Stimulated activated CD4-positive, alpha-beta T cell treated with anti-CD3 and anti-CD28 coated beads, Interleukin-15, amount 100 ng/mL, for 1 hour (primary cell): ENCODE measurements around the gene IQGAP3.
"Not testable (repeated sequence)": the region's sequence is repeated elsewhere in the genome, so short reads cannot be mapped to it uniquely, and the experiment has no call there.

Experiments
- DNase-seq, 2 donors: peaks; one replicate each; pipeline ENCODE4 v3.0.0-alpha.2; 2020; ENCODE audit warnings: low read depth in 1 of 2, low spot score in 1 of 2

The IQGAP3 gene

DNA sequence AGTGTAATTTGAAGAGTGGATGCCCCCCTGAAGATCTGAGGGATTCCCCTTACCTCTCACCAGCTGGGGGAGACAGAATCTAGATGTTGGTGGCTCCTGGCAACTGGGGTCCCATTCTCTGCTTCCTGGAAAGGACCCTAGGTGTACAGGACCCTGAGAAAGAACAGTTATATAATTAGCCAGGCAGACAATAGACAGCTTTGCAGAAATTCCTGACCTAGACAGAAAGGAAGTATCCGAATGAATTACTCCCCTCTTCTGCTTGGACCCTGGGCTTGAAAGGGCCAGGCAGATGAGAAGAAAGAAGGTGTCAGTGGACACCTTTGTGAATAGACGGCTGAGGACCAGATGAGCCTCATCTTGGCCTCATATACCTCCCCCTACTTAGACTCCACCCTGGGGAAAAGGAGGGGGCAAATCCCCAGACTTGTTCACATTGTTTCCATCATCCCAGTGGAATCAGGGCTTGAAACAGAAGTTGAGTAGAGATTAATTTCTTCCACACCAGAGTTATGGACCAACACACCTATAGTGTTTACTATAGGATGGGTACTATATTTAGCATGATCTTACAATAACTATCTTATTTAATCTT, 1.8 kb upstream of the IQGAP3 start:
- DNase-seq = no peak

DNA sequence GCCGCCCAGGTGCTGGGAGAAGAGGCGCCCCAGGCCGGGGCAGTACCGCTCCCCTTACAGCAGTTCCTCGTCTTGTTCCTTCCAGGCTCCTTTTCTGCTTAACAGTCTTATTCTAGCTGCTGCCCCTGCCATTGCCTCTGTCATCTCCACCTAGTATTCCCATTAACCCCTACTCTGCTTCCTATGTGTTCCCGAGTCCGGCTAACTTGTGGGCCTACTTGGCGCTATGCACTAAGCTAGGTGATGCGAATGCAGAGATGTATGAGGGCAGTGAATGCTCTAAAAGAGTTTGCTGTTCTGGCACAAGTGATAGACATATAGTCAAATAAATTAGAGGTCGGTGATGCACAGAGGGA, 276 bp upstream of the IQGAP3 start:
- no peak for DNase-seq

GRCh38 chr1:156571261-156571852, 1.0 kb downstream of the IQGAP3 start:
- no peak for DNase-seq

GRCh38 chr1:156566436-156566835, 5.9 kb downstream of the IQGAP3 start:
- DNase-seq = no peak

- DNase-seq = no peak
Measured at GRCh38 chr1:156565519-156565918, 6.8 kb downstream of the IQGAP3 start.

- no peak for DNase-seq
Measured at GRCh38 chr1:156560585-156561163, 11.7 kb downstream of the IQGAP3 start.

DNA sequence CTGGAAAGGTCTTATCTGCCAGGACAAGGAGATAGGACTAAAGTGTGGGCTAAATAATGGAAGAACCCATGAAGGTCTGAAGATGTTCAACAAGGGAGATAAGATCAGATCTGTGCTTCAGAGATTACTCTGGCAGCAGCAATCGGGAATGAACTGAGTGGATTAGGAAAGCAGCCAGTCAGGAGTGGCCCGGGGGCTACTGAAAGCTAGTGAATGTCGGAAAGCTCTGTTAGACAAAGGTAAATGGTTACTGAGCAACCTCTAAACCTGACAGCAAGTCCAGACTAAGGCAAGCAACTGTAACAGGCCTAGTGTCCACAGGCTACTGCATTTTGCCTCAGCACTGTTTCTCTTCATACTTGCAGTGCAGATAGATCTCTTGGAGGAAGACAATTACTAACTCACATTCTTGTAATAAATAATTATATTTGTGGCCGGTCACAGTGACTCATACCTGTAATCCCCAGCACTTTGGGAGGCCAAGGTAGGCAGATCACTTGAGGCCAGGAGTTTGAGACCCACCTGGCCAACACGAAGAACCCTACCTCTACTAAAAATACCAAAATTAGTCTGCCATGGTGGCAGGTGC, 12.5 kb downstream of the IQGAP3 start:
- no peak for DNase-seq

- DNase-seq = no peak
Measured at GRCh38 chr1:156559086-156559796, 13.1 kb downstream of the IQGAP3 start.

GRCh38 chr1:156556354-156556753, 16.0 kb downstream of the IQGAP3 start:
- DNase-seq = no peak

DNA sequence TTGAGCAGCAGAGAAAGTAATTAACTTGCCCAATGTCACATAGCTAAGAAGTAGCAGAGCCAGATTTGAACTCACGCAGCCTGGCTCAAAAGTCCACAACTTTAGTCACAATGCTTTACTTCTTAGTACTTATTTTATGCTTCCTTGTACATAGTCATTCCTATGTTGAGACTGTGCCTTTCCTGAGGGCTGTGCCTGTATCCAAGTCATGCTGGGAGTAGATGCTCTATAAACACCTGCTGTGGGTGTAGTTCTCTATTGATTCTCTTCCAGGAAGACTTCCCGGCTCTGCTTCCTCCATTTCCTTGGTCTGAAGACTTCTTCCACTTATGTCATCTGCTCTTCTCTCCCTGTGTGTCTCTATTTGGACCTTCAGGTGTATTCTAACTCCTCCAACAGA, 16.6 kb downstream of the IQGAP3 start:
- no peak for DNase-seq

DNA sequence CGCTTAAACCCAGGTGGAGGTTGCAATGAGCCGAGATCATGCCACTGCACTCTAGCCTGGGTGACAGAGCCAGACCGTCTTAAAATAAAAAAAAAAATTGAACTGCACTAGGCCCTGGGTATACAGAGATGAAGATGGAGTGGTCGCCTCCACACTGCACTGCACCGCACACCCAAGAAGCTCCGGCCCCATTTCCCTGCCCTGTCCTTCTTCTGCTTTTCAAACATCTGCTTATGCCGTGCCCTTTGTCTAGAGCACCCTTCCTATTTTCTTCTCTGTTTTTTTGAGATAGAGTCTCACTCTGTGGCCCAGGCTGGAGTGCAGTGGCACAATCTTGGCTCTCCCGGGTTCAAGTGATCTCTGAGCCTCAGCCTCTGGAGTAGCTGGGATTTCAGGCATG, 17.4 kb downstream of the IQGAP3 start:
- DNase-seq = no peak

DNA sequence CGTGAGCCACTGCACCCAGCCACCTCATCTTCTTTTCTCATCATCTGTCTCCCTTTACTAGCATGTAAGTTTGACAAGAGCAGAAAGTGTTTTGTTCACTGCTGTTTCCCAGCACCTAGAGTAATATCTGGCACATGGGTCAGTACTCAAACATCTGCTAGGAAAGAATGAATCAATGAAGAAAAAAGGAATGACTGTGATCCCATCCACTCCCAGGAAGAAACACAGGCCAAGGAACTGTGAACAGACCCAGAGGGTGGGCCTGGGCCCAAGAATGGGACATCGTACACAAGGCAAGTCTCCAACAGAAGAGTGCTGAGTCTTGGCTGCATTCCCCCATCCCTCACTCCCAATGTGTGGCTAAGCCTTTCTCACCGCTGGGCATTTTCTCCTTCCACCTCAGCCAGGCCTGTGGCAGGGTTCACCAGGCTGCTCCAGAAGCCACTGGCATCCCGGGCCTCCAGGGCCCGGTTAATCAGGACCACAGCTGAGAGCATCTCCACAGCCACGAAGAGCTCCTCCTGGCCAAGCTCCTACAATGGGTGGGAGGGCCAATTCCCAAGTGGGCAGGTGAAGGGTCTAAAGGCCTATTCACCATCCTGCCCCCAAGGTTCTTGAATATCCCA, 18.4 kb downstream of the IQGAP3 start:
- no peak for DNase-seq

- not testable (repeated sequence) for DNase-seq
Measured at GRCh38 chr1:156552937-156553336, 19.4 kb downstream of the IQGAP3 start.

DNA sequence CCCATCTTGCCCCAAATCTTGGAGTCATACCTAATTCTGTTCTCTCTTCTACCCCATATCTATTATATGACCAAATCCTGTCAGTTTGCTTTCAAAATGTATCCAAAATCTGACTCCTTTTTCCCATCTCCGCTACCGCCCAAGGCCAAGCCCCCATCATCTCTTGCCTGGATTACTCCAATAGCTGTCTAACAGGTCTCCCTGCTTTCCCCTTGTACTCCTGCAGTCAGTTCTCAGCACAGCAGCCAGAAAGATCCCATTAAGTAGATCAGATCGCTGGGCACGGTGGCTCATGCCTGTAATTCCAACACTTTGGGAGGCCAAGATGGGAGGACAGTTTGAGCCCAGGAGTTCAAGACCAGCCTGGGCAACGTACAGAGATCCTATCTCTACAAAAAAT, 19.8 kb downstream of the IQGAP3 start:
- DNase-seq = no peak

GRCh38 chr1:156551869-156552268, 20.5 kb downstream of the IQGAP3 start:
- DNase-seq = no peak

- no peak for DNase-seq
Measured at GRCh38 chr1:156551066-156551643, 21.2 kb downstream of the IQGAP3 start.

- DNase-seq = no peak
Measured at GRCh38 chr1:156550346-156550745, 22.0 kb downstream of the IQGAP3 start.

- no peak for DNase-seq
Measured at GRCh38 chr1:156549831-156550230, 22.5 kb downstream of the IQGAP3 start.

DNA sequence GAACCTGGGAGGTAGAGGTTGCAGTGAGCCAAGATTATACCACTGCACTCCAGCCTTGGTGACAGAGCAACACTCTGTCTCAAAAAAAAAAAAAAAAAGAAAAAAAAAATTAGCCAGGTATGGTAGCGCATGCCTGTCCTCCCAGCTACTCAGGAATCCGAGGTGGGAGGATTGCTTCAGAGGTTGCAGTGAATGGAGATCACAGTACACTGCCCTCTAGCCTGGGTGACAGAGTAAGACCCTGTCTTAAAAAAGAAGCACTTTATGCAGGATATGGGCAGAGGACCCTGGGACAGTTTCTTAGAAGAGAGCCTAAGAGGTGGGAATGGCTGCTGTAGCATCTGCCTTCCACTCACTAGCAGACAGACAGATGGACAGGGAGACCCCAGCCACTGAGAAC, 23.0 kb downstream of the IQGAP3 start:
- no peak for DNase-seq

DNA sequence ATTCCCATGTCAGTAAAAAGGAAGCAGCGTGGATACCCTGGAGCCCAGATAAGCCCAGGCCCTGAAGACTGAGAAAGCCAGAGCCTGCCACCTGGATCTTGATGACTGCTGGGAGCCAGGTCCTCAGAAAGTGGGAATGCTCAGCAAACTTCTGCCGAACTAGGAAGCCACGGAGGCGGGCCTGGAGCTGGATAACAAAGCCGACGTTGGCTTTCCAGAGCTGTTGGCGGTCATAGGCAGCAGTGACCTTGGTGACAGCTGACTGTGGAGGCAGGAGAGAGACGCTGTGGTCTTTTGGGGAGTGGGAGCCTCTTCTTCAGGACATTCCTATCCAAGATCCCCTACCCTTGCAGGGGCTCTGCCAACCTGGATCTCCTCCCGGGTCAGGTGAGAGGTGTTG, 24.4 kb downstream of the IQGAP3 start:
- DNase-seq = no peak

- no peak for DNase-seq
Measured at GRCh38 chr1:156547434-156547833, 24.9 kb downstream of the IQGAP3 start.
